Measurements from ENCODE around the gene NAALADL2.
A peak's percentile ranks its signal among the peaks of the same experiment; 100 is the strongest.

Gene NAALADL2

DNA sequence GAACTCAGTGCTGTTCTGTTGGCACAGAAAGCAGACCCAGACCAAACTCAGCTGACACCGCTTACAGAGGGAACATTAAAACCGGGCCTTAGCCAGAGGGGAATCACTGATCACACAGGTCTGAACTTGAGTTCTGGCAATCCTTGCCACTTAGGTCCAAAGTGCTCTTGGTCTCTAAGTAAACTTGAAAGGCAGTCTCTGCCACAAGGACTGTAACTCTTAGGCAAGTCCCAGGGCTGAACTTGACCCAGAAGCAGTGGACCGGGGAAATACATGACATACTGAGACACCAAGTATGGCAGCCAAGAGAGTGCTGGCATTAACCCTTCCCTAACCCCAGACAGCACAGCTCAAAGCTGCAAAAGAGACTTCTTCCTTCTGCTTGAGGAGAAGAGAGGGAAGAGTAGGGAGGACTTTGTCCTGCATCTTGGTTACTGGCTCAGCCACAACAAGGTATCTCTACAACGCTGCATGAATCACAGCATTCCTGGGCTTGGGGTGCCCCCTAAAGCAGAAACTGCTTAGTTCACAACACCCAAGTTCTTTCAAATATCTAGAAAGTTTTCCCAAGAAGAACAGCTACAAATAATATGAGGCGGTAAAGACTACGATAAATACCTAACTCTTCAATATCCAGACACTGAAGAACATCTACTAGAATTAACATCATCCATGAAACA lies 32.5 kb downstream of the NAALADL2 start:
- no peak for DNase-seq

DNA sequence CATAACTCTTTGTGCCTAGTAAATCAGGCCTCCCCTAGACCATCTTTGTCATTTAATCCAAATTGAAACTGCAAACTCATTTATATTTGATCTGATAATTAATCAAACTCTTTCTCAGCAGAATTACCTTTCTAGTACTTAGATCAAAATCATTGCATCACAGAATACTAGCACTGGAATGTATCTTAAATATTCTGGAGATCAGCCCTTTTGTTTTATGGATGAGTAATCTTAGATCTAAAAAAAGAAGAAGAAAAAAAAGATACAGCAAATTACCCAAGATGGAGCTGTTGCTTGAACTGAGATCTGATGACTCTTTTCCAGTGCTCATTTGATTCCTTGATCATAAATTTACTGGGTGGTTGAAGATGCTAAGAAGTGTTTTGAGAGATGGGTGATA lies 47.9 kb downstream of the NAALADL2 start:
- DNase-seq = no peak

- DNase-seq = no peak
These were observed 48.7 kb downstream of the NAALADL2 start for GRCh38 chr3:174907628-174908407.

DNA sequence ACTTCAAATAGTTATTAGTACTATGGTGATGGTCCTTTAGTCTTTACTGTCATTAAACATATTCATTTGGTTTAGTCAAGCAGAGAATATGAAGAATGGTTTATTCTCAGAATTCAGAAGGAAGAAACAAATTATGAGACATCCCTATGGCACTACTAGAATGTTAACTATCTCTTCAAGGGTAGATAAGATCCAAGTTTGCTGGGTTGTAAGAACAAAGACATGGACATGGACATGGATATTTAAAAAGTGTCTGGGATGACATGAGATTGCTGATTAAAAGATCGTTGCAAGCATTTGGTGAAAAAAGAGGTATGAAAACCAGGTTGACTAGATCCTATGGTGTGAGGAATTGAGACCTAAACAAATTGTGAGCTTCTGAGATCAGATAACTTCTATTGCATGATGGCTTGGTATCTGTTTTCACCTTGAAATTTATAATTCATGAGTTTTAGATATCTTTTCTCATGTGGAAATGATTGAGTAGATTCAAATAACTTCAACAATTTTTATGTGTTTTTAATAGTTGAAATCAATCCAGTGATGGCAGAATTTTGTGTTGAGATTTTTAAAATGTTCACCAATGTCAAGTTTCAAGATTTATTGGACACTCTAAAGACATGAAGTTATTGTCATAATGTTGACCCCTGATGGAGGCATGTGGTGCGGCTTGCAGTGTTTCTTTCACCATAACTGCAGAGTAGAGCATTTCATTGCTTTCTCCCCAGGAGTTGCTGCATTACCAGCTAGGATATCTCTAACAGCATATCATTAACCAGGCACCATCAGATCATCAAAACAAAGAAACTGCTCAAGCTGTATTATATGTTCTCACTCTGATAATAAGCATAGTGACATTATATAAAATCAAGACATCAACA lies 72.6 kb downstream of the NAALADL2 start:
- no peak for DNase-seq

GRCh38 chr3:174936590-174936989 lies 77.5 kb downstream of the NAALADL2 start:
- DNase-seq = no peak

GRCh38 chr3:174937478-174937877 lies 78.3 kb downstream of the NAALADL2 start:
- DNase-seq = no peak

DNA sequence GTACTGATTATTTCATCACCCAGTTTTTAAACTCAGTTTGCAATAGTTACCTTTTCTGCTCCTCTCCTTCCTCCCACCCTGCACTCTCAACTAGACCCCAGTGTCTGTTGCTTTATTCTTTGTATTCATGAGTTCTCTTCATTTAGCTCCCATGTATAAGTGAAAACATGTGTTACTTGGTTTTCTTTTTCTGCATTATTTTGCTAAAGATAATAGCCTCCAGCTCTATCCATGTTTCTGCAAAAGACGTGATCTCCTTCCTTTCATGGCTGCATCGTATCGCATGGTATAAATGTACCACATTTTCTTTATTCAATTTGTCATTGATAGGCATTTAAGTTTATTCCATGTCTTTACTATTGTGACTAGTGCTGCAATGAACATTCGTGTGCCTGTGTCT lies 79.0 kb downstream of the NAALADL2 start:
- no peak for DNase-seq

- no peak for DNase-seq
These were observed 81.0 kb downstream of the NAALADL2 start for GRCh38 chr3:174940151-174940550.

DNA sequence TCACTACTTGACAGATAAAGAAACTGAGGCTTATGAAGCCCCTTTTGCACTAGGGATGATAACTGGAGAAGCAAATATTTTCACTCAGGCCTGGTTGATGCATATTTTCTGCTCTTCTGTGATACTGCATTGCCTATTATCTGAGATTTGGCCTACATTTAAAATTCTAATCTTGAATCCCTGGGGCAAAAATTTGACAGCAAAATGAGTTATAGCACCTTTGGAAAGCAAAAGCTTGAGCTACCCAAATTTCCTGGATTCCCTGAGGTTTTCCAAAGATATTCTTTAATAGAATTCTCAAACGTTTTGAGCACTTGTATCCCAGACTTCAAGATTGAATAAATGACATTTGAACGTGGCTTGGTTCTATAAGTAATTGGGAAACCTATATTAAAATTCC lies 86.1 kb downstream of the NAALADL2 start:
- DNase-seq = no peak

DNA sequence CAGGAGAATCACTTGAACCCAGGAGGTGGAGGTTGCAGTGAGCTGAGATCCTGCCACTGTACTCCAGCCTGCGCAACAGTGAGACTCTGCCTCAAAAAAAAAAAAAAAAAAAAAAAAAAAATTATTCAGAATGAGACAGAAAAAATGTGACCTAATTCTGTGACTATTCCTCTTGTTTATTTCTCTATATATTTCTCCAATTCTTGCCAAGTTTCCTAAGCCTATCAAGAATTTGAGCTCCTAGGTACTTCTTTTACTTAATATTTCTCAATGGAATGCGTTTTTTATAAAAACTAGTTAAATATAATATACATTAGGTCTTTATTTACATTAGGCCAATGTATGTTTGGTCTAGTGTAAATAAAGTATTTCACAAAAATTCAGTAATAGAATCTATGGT lies 86.8 kb downstream of the NAALADL2 start:
- DNase-seq = no peak

DNA sequence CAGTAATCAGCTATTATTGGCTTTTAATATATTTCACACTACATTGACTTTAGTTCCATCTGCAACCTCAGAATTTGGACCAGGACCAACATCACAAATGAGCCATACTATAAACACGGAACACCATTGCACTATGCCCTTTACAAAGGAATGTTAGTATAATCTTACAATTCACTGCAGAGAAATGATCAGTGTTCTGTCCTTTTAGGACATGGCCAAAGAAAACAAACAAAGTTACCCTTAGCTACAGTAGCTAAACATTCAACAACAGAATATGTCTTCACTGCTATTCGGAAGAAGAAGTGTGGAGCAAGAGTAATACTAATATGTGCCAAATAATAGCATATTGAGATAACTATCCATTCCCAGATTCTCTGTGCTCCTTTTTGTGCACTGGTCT lies 90.4 kb downstream of the NAALADL2 start:
- no peak for DNase-seq

- DNase-seq = no peak
These were observed 91.9 kb downstream of the NAALADL2 start for GRCh38 chr3:174951034-174951433.

DNA sequence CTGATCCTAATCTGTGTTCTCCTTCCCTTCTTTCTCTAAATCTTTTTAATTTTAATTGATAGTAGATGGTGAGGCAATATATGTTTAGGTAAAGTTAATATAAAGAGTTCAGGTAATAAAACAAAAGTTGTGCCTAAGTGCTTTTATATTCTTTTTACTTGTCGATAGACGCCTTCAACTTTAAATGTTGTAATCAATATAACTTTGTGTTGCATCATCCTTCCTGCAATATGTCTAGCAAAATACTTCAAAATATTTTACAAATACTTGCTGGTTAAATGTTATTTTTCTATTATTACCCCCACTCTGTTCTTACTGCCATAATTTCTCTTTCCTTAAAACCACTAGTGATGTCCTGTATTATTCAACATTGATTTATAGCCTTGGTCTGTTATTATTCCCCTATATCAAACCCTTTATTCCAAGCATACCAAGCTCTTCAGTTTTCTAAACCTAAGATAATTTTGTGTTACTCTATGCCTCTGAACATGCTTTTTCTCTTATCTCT lies 92.4 kb downstream of the NAALADL2 start:
- no peak for DNase-seq

- no peak for DNase-seq
These were observed 93.9 kb downstream of the NAALADL2 start for GRCh38 chr3:174953068-174953467.

GRCh38 chr3:174955513-174956016 lies 96.4 kb downstream of the NAALADL2 start:
- peak; percentile 17 for DNase-seq

GRCh38 chr3:174957081-174957480 lies 97.9 kb downstream of the NAALADL2 start:
- no peak for DNase-seq

- DNase-seq = no peak
These were observed 98.4 kb downstream of the NAALADL2 start for GRCh38 chr3:174957551-174958001.

- no peak for DNase-seq
These were observed 99.7 kb downstream of the NAALADL2 start for GRCh38 chr3:174958671-174959328.

DNA sequence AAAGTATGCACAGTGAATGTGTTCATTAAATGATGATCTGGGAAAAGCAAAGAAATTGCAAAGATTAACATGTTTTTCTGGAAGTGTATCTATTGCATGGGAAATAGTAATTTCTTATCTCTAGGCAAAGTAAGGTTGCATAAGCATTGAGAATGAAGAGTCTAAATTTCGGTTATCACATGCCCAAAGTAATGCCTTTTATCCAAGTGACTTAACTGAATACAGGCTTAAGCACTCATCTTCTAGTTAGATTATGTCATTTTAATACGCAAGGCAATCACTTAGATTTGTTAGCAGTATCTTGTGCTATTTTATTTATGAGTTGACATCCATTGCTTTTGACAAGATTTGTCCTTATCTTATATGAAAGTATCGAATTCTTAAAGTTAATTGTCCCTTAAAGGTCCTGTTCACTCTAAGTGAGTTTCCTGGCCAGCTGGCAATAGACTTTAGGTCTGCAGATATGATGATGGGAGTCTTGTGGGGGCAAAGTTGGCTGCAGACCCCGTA lies 100.5 kb downstream of the NAALADL2 start:
- DNase-seq = no peak

DNA sequence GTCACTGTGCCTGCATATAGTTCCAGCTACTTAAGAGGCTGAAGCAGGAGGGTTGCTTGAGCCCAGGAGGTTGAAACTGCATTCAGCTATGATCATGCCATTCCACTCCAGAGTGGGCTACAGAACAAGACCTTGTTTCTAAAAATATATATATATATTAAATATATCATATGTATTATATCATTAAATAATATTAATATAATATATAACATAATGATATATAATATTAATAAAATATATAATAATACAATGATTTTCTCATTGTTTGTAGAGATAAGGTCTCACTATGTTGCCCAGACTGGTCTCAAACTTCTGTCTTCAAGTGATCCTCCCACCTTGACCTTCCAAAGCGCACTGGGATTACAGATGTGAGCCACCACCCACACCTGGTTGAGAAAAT lies 101.8 kb downstream of the NAALADL2 start:
- no peak for DNase-seq

DNA sequence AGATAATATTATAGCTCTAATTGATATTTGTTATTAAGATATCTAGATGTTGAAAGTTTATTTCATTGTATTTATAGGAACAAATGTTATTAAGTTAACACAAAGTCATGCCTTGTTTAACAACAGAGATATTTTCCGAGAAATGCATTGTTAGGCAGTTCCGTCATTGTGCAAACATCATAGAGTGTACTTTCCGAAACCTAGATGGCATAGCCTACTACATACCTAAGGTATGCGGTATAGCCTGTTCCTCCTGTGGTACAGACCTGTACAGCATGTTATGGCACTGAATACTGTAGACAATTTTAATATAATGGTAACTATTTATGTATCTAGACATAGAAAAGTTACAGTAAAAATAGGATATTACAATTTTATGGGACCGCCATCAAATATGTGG lies 114.3 kb downstream of the NAALADL2 start:
- DNase-seq = no peak

DNA sequence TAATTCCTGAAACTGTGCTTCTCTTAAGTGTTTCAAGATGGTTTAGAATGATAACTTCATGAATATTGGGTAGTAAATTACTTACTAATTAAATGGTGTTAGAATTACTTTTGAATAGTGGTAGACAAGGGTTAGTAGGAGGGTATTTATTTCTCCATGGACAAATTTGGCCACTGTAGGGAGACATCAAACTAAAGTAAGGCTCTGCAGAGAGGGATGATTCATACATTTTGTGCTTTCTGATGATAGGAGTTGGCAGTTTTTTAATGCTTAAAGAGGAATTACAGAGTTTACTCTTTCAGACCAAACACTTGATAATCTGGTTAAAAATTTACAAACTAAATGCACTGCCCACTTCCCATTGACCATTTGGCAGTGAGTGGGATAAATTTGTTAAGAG lies 127.6 kb downstream of the NAALADL2 start:
- DNase-seq = no peak
